ENCODE results near the gene IDUA. TPM values are rescaled to one million over a fixed set of nuclear protein-coding genes. Genes with fewer than 3 reads are reported as not detected.

Gene IDUA
- total RNA-seq, 3 donors from 2014 or later (not counting 1 experiment from before 2014, with no cell fraction given), result 38.7 to 43.6 (median 43.0) TPM

GRCh38 chr4:964346-965025, 22.4 kb upstream of the IDUA start:
- Mint-ChIP-seq H3K9me3 (no peaks in the 10 kb centered on the region), H3K27me3 (ENCODE audit: low read depth in 2 of 2) (no peaks in the 10 kb centered on the region), H3K4me3 (no peak overlapping the region), H3K36me3 (no peaks in the 10 kb centered on the region), H3K4me1 (peaks cover 0 to 15% of the 10 kb centered on the region in 2 donors), H3K27ac (no peak overlapping the region)
- no peak for TF ChIP-seq CTCF (IDR thresholded peaks at IDR 0.05)
- no peak for ATAC-seq
- intact Hi-C loops (cut with micrococcal nuclease), result no loop called here
- Histone ChIP-seq H3K9me3 (ENCODE audit: control insufficient read depth, insufficient read depth, low read length) (no peaks in the 10 kb centered on the region), H3K27me3 (ENCODE audit: control insufficient read depth, insufficient read depth, low read length) (peaks cover 3% of the 10 kb centered on the region), H3K4me3 (ENCODE audit: low read length) (no peak overlapping the region), H3K4me1 (ENCODE audit: control insufficient read depth, insufficient read depth, low read length) (peaks cover 21% of the 10 kb centered on the region), H3K36me3 (ENCODE audit: control insufficient read depth, insufficient read depth, low read length) (peaks cover 57% of the 10 kb centered on the region), H3K27ac (ENCODE audit: low read length) (no peak overlapping the region)
- no peak for DNase-seq
- WGBS (ENCODE audit: insufficient coverage), result 95% methylated on average over 23 of the region's 23 CpGs

GRCh38 chr4:965048-965765, 21.6 kb upstream of the IDUA start:
- H3K36me3 ChIP-seq (ENCODE audit: control insufficient read depth, insufficient read depth, low read length), result peaks cover 52% of the 10 kb centered on the region
- no peaks in the 10 kb centered on the region for H3K9me3 ChIP-seq (ENCODE audit: control insufficient read depth, insufficient read depth, low read length)
- WGBS (ENCODE audit: insufficient coverage), result 90% methylated on average over 26 of the region's 26 CpGs
- H3K36me3 Mint-ChIP-seq, result no peaks in the 10 kb centered on the region
- H3K27ac ChIP-seq (ENCODE audit: low read length), result no peak overlapping the region
- intact Hi-C loops (cut with micrococcal nuclease), result no loop called here
- H3K4me3 Mint-ChIP-seq, result no peak overlapping the region
- no peak overlapping the region for H3K27ac Mint-ChIP-seq
- peaks cover 28% of the 10 kb centered on the region for H3K4me1 ChIP-seq (ENCODE audit: control insufficient read depth, insufficient read depth, low read length)
- no peaks in the 10 kb centered on the region for H3K27me3 Mint-ChIP-seq (ENCODE audit: low read depth in 2 of 2)
- DNase-seq (no peak), ATAC-seq (no peak)
- H3K4me1 Mint-ChIP-seq, result peaks cover under 1 to 21% of the 10 kb centered on the region in 2 donors
- no peaks in the 10 kb centered on the region for H3K9me3 Mint-ChIP-seq
- H3K4me3 ChIP-seq (ENCODE audit: low read length), result no peak overlapping the region
- no peak for TF ChIP-seq CTCF (IDR thresholded peaks at IDR 0.05)
- peaks cover 3% of the 10 kb centered on the region for H3K27me3 ChIP-seq (ENCODE audit: control insufficient read depth, insufficient read depth, low read length)

GRCh38 chr4:965766-966134, 21.1 kb upstream of the IDUA start:
- Histone ChIP-seq H3K9me3 (ENCODE audit: control insufficient read depth, insufficient read depth, low read length) (no peaks in the 10 kb centered on the region), H3K27ac (ENCODE audit: low read length) (no peak overlapping the region), H3K27me3 (ENCODE audit: control insufficient read depth, insufficient read depth, low read length) (peaks cover 3% of the 10 kb centered on the region), H3K36me3 (ENCODE audit: control insufficient read depth, insufficient read depth, low read length) (peaks cover 50% of the 10 kb centered on the region), H3K4me3 (ENCODE audit: low read length) (no peak overlapping the region), H3K4me1 (ENCODE audit: control insufficient read depth, insufficient read depth, low read length) (peaks cover 33% of the 10 kb centered on the region)
- no peak for TF ChIP-seq CTCF (IDR thresholded peaks at IDR 0.05)
- 94% methylated on average over 21 of the region's 21 CpGs for WGBS (ENCODE audit: insufficient coverage)
- DNase-seq, result no peak
- no peak overlapping the region for H3K4me3 Mint-ChIP-seq
- no peaks in the 10 kb centered on the region for H3K9me3 Mint-ChIP-seq
- intact Hi-C loops (cut with micrococcal nuclease), result no loop called here
- H3K36me3 Mint-ChIP-seq, result no peaks in the 10 kb centered on the region
- H3K4me1 Mint-ChIP-seq, result peaks cover 6 to 26% of the 10 kb centered on the region in 2 donors
- H3K27me3 Mint-ChIP-seq (ENCODE audit: low read depth in 2 of 2), result no peaks in the 10 kb centered on the region
- ATAC-seq, result no peak
- no peak overlapping the region for H3K27ac Mint-ChIP-seq
